Kidney (tissue), 14 donors: ENCODE measurements around the gene CCDC142. TPM values are rescaled to one million over a fixed set of nuclear protein-coding genes. Genes with fewer than 3 reads are reported as not detected.

ENCODE experiments used
- DNase-seq, 5 donors: peaks; one replicate each; pipeline ENCODE4 v3.0.0-alpha.2; 2013 to 2020
- FAIRE-seq: peaks from 2 replicates; lab custom pipeline; 2012; peaks lifted over from hg19 to GRCh38; lab: Jason Lieb, UNC
- H3K27ac ChIP-seq, 2 donors: one replicate each; pipeline ENCODE4 v1.7.0; 2013; ENCODE audit warnings: low read depth in 2 of 2, low read length in 2 of 2, inconsistent platforms in 1 of 2
- H3K27me3 ChIP-seq: one replicate; pipeline ENCODE4 v1.7.1; 2013; ENCODE audit warnings: low read length, inconsistent platforms; ENCODE audit not compliant: control insufficient read depth, insufficient read depth
- H3K36me3 ChIP-seq, 3 donors: one replicate each; pipeline versions ENCODE4 v1.7.0 to v1.7.1; 2013; ENCODE audit warnings: low read length in 3 of 3, control low read depth in 1 of 3, inconsistent platforms in 1 of 3; ENCODE audit not compliant: insufficient read depth in 3 of 3, control insufficient read depth in 2 of 3
- H3K4me1 ChIP-seq, 3 donors: one replicate each; pipeline versions ENCODE4 v1.7.0 to v1.7.1; 2013; ENCODE audit warnings: low read length in 3 of 3, inconsistent platforms in 1 of 3, low read depth in 1 of 3; ENCODE audit not compliant: control insufficient read depth in 2 of 3, insufficient read depth in 2 of 3
- H3K4me3 ChIP-seq, 3 donors: one replicate each; pipeline versions ENCODE4 v1.7.0 to v1.8.1; 2013; ENCODE audit warnings: low read length in 3 of 3, control low read depth in 1 of 3, inconsistent platforms in 1 of 3
- H3K9ac ChIP-seq, 3 donors: one replicate each; pipeline versions ENCODE4 v1.7.0 to v1.7.1; 2013; ENCODE audit warnings: low read length in 3 of 3, control low read depth in 1 of 3, inconsistent platforms in 1 of 3
- H3K9me3 ChIP-seq, 3 donors: one replicate each; pipeline versions ENCODE4 v1.7.0 to v1.7.1; 2013; ENCODE audit warnings: low read length in 3 of 3, control low read depth in 1 of 3, inconsistent platforms in 1 of 3; ENCODE audit not compliant: control insufficient read depth in 2 of 3, insufficient read depth in 1 of 3
- intact Hi-C: fragments of 100-400 bp; cut with DNase I; formaldehyde crosslinking; loops from one replicate; pipeline ENCODE4 v1.11.1; 2022
- polyA plus RNA-seq: library from polyadenylated mRNA; stranded (reverse); fragments of 350-450 nt; fragmentation: Illumina TruSeq; extraction: RNeasy Lipid Tissue Mini Kit (QIAGEN cat#74804); gene quantifications from one replicate; pipeline ENCODE4 v1.2.3, GENCODE V29; 2014; ENCODE audit warnings: low read depth, low replicate concordance; ENCODE audit not compliant: insufficient read depth
- total RNA-seq: library from RNA; stranded (reverse); fragmentation: NEBNext Ultra II Directional; extraction: Animal tissue kit (Norgen Biotek cat#: 25700); gene quantifications from one replicate; pipeline ENCODE4 v1.2.1, GENCODE V29; 2021
- TF ChIP-seq, protein P1 (sequence below): IDR thresholded peaks from 3 replicates; pipeline ENCODE4 v1.5.1; 2012; ENCODE audit warnings: mild to moderate bottlenecking, moderate library complexity, borderline replicate concordance; ENCODE audit not compliant: insufficient read depth; ENCODE audit errors: extremely low read depth
- donor health status: control.
- donor health status: control.
- donor health status: control.
- donor health status: control.
- donor health status: control.
- donor health status: DM: yes; HTN: yes; CAD: no.
- donor health status: Normal renal cell carcinoma (clear cell type).

The CCDC142 gene
- total and polyA plus RNA-seq, 2 donors from 2014 or later: 2.8 to 23.1 TPM

DNA sequence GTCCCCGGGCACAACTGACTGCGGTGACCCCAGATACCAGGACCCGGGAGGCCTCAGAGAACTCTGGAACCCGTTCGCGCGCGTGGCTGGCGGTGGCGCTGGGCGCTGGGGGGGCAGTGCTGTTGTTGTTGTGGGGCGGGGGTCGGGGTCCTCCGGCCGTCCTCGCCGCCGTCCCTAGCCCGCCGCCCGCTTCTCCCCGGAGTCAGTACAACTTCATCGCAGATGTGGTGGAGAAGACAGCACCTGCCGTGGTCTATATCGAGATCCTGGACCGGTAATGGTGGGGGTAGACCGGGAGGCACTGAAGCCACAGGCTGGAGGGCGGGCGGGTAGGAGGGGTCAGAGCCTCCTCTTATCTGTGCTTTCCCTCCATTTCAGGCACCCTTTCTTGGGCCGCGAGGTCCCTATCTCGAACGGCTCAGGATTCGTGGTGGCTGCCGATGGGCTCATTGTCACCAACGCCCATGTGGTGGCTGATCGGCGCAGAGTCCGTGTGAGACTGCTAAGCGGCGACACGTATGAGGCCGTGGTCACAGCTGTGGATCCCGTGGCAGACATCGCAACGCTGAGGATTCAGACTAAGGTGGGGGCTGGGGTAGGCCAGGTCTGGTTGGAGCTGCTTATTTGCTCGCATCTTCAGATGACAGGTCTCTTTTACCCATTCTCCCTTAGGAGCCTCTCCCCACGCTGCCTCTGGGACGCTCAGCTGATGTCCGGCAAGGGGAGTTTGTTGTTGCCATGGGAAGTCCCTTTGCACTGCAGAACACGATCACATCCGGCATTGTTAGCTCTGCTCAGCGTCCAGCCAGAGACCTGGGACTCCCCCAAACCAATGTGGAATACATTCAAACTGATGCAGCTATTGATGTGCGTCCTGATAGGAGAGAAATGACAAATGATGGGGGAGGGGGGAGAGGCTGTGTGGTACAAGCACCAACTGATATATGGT, 47.7 kb upstream of the CCDC142 start:
- Histone ChIP-seq H3K9ac (peak overlapping the region; percentile 43 to 71 (median 45)), H3K27me3 (no peaks in the 10 kb centered on the region), H3K4me1 (peaks cover 4 to 16% (median 7%) of the 10 kb centered on the region in 3 donors), H3K4me3 (peak overlapping the region; percentile 58 to 91 (median 66)), H3K27ac (peak overlapping the region; percentile 69 to 79), H3K36me3 (peaks cover 0 to 32% (median 19%) of the 10 kb centered on the region in 3 donors), H3K9me3 (no peaks in the 10 kb centered on the region)
- intact Hi-C loops: no loop called here
- DNase-seq: peak; percentile 31 to 88 (median 59)
- FAIRE-seq: no peak
- TF ChIP-seq, protein P1, sequence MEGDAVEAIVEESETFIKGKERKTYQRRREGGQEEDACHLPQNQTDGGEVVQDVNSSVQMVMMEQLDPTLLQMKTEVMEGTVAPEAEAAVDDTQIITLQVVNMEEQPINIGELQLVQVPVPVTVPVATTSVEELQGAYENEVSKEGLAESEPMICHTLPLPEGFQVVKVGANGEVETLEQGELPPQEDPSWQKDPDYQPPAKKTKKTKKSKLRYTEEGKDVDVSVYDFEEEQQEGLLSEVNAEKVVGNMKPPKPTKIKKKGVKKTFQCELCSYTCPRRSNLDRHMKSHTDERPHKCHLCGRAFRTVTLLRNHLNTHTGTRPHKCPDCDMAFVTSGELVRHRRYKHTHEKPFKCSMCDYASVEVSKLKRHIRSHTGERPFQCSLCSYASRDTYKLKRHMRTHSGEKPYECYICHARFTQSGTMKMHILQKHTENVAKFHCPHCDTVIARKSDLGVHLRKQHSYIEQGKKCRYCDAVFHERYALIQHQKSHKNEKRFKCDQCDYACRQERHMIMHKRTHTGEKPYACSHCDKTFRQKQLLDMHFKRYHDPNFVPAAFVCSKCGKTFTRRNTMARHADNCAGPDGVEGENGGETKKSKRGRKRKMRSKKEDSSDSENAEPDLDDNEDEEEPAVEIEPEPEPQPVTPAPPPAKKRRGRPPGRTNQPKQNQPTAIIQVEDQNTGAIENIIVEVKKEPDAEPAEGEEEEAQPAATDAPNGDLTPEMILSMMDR: no peak

DNA sequence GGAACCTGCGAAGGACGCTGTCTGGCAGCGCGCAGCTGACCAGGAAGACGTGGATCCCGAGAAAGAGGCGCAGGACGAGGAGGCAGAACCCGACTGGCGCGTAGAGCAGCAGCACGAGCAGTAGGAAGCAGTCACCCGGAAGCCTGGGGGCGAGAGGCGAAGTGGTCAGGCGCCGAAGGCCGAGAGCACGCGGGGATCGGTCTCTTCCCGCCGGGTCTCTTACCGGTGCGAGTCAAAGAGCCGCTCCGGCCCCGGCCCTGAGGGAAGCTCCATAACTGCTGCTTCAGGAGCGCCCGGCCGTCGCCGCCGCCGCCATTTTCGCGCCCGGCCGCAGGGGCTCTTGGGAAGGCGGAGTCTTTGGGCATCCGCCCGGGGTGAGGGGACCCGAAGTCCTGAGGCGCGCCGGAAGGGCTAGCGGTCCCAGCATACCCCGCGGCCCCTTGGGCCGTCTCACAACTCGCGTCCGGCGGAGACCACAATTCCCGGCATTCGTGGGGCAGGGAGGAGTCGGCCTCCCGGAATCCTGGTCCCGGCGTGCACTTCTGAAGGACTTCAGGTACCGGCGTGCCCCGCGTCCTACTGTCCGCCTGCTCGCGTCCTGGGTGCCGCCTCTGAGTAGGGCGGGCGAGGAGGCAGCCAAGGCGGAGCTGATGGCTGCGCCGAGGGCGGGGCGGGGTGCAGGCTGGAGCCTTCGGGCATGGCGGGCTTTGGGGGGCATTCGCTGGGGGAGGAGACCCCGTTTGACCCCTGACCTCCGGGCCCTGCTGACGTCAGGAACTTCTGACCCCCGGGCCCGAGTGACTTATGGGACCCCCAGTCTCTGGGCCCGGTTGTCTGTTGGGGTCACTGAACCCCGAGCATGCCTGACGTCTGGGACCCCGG, 46.8 kb upstream of the CCDC142 start, which contains the start of the genes AUP1 and HTRA2:
Gene AUP1 (minus strand): TSS at position 350 of the 882 bp plus-strand sequence. CDS start 77 bp downstream, at position 273.
Gene HTRA2 (plus strand): TSS at position 577 of the 882 bp plus-strand sequence. CDS start 74 bp downstream, at position 651.
- intact Hi-C loops: no loop called here
- H3K36me3 ChIP-seq: peaks cover 0 to 32% (median 19%) of the 10 kb centered on the region in 3 donors
- H3K27me3 ChIP-seq: no peaks in the 10 kb centered on the region
- DNase-seq (peak; percentile 99 to 100 (median 99)), FAIRE-seq (no peak)
- no peaks in the 10 kb centered on the region for H3K9me3 ChIP-seq
- H3K4me1 ChIP-seq: peaks cover 4 to 16% (median 7%) of the 10 kb centered on the region in 3 donors
- peak within 1 kb of the TSS; percentile 69 to 79 for H3K27ac ChIP-seq
- H3K4me3 ChIP-seq: peak within 1 kb of the TSS; percentile 87 to 96 (median 91)
- TF ChIP-seq, protein P1: peak; percentile 1
- peak within 1 kb of the TSS; percentile 71 to 84 (median 83) for H3K9ac ChIP-seq

DNA sequence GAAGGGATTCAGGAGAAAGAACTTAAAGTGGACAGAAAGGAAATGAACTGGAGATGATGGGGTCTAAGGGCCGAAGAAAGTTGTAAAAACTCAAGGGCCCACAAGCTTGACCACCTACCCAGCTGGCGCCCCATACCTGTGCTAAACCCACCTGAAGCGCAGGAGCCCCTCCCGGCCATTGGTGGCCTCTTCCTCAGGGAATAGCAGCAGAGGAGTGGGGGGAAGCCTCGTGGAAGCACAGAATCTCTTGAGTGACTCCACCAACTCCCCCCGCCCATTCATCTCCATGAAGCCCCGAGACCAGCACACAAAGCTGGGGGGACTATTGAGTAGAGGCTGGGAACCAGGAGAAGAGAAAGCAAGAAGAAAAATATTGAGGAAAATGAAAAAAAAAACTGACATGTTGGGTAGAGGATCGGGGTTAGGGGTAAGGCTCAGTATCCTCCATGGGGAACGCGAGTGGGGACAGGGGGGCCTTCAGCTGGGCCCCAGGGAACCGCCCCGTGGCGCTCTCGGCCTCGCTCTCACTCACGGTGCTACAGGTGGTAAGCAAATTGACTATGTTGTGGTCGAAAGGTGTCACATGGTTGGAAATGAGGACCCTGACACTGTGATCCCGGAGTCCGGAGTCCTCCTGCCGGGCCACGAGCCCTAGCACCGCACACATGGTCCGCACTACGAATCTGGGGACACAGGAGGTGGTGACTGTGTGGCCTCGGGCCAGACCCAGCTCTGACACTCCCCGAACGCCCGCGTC, 46.0 kb upstream of the CCDC142 start:
- DNase-seq: peak in 3 of 5 donors; percentile 14 to 74 (median 73)
- Histone ChIP-seq H3K9ac (peak overlapping the region; percentile 71 to 84 (median 83)), H3K9me3 (no peaks in the 10 kb centered on the region), H3K27me3 (no peaks in the 10 kb centered on the region), H3K27ac (peak overlapping the region; percentile 30 to 79), H3K4me1 (peaks cover 4 to 16% (median 7%) of the 10 kb centered on the region in 3 donors), H3K4me3 (peak overlapping the region; percentile 87 to 96 (median 91)), H3K36me3 (peaks cover 0 to 32% (median 19%) of the 10 kb centered on the region in 3 donors)
- intact Hi-C loops: no loop called here
- TF ChIP-seq, protein P1: no peak
- FAIRE-seq: no peak
